Suprapubic skin (tissue), 4 donors: ENCODE measurements around the gene BRD8. TPM values are rescaled to one million over a fixed set of nuclear protein-coding genes. Genes with fewer than 3 reads are reported as not detected.
"Not testable (repeated sequence)": the region's sequence is repeated elsewhere in the genome, so short reads cannot be mapped to it uniquely, and the experiment has no call there.

Experiments
- DNase-seq, 2 donors: peaks; one replicate each; pipeline ENCODE4 v3.0.0-alpha.2; 2019; ENCODE audit warnings: low spot score in 2 of 2
- H3K27ac ChIP-seq: fragments of 200-600 bp; sonication (generic); one replicate; pipeline ENCODE4 v1.5.1; 2019
- H3K27me3 ChIP-seq: fragments of 200-600 bp; sonication (generic); one replicate; pipeline ENCODE4 v1.5.1; 2019
- H3K36me3 ChIP-seq: fragments of 200-600 bp; sonication (generic); one replicate; pipeline ENCODE4 v1.5.1; 2019
- H3K4me1 ChIP-seq: fragments of 200-600 bp; sonication (generic); one replicate; pipeline ENCODE4 v1.5.1; 2019
- H3K4me3 ChIP-seq: fragments of 200-600 bp; sonication (generic); one replicate; pipeline ENCODE4 v1.5.1; 2019; ENCODE audit warnings: mild to moderate bottlenecking
- H3K9me3 ChIP-seq: fragments of 200-600 bp; sonication (generic); one replicate; pipeline ENCODE4 v1.5.1; 2019
- EP300 ChIP-seq: sonication (generic); formaldehyde crosslinking; IDR thresholded peaks from one replicate; pipeline ENCODE4 v1.6.1; 2017; ENCODE audit warnings: antibody characterized with exemption
- POLR2A ChIP-seq, 2 donors: fragments of 450-650 bp; IDR thresholded peaks; one replicate each; pipeline ENCODE4 v1.6.1; 2017; ENCODE audit warnings: antibody characterized with exemption in 2 of 2, mild to moderate bottlenecking in 2 of 2, moderate library complexity in 2 of 2
- POLR2AphosphoS5 ChIP-seq, 3 donors: sonication (generic); formaldehyde crosslinking; IDR thresholded peaks; one replicate each; pipeline ENCODE4 v1.6.1; 2017; ENCODE audit warnings: antibody characterized with exemption in 3 of 3
- WGBS: methylation state at CpG from one replicate; pipeline ENCODE4 v1.1.5; 2018; 5-methylcytosine and 5-hydroxymethylcytosine counted together
- total RNA-seq, 4 donors: library from RNA; depleted of rRNA; stranded (reverse); fragments of >200 nt; gene quantifications; one replicate each; pipeline ENCODE4 v1.1.0, GENCODE V29; 2016
- TF ChIP-seq, protein P1 (sequence below), 2 donors: fragments of 200-600 bp in 1 of 2; fragments of 450-650 bp in 1 of 2; sonication (generic) in 1 of 2; IDR thresholded peaks; one replicate each; pipeline ENCODE4 v1.5.1; 2016 to 2019; ENCODE audit warnings: antibody characterized with exemption in 2 of 2, mild to moderate bottlenecking in 1 of 2, moderate library complexity in 1 of 2

BRD8 gene
- total RNA-seq, 4 donors from 2014 or later, result 27.4 to 53.8 (median 36.7) TPM

DNA sequence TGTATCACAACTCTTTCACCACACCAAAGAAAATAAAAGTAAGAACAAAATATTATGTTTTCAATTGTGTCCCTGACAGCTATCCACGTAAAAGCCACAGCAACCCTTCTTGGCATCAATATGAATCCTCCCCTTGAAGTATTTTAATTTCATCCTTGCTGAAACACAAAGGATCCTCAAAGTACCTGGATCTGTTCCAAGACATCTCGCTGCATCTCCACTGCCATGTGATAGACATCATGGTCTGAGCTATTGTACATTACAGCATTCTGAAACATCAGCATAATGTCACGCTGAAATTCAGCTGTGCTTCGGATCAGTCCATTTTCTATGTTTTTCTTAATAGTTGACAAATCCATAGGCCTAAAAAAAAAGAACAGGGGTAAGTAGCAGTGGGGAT, 17.7 kb downstream of the BRD8 start:
- H3K9me3 ChIP-seq, result no peaks in the 10 kb centered on the region
- TF ChIP-seq POLR2AphosphoS5 (IDR thresholded peaks at IDR 0.05) (no peak), EP300 (no peak), POLR2A (IDR thresholded peaks at IDR 0.05) (no peak)
- TF ChIP-seq, protein P1, sequence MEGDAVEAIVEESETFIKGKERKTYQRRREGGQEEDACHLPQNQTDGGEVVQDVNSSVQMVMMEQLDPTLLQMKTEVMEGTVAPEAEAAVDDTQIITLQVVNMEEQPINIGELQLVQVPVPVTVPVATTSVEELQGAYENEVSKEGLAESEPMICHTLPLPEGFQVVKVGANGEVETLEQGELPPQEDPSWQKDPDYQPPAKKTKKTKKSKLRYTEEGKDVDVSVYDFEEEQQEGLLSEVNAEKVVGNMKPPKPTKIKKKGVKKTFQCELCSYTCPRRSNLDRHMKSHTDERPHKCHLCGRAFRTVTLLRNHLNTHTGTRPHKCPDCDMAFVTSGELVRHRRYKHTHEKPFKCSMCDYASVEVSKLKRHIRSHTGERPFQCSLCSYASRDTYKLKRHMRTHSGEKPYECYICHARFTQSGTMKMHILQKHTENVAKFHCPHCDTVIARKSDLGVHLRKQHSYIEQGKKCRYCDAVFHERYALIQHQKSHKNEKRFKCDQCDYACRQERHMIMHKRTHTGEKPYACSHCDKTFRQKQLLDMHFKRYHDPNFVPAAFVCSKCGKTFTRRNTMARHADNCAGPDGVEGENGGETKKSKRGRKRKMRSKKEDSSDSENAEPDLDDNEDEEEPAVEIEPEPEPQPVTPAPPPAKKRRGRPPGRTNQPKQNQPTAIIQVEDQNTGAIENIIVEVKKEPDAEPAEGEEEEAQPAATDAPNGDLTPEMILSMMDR (IDR thresholded peaks at IDR 0.05), result no peak
- 89% methylated on average over 4 of the region's 4 CpGs for WGBS
- peaks cover 99% of the 10 kb centered on the region for H3K36me3 ChIP-seq
- no peak overlapping the region for H3K27ac ChIP-seq
- H3K4me3 ChIP-seq, result no peak overlapping the region
- H3K4me1 ChIP-seq, result no peaks in the 10 kb centered on the region
- no peaks in the 10 kb centered on the region for H3K27me3 ChIP-seq
- no peak for DNase-seq

DNA sequence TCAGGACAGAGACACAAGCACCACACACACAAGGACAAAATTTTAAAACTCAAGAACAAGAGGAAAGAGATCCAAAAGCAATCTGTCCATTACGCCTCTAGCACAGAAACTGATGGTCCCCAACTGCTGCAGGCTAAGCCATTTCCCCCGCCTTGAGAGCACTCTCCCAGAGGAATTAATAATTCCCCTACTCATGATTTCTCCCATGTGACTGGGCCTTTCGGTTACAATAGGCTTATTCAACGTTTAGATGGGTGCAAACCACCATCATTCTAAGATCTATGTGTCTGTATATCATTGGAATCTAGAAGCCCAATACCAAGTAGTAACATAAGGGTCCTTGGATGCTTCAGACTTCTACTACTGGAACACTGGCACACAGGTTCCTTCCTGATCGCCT, 18.8 kb downstream of the BRD8 start:
- 84% methylated on average over 5 of the region's 5 CpGs for WGBS
- no peak overlapping the region for H3K4me3 ChIP-seq
- H3K36me3 ChIP-seq, result peaks cover 89% of the 10 kb centered on the region
- TF ChIP-seq POLR2AphosphoS5 (IDR thresholded peaks at IDR 0.05), result no peak
- TF ChIP-seq, protein P1 (IDR thresholded peaks at IDR 0.05), result no peak
- no peak for TF ChIP-seq EP300
- TF ChIP-seq POLR2A (IDR thresholded peaks at IDR 0.05), result no peak
- H3K9me3 ChIP-seq, result no peaks in the 10 kb centered on the region
- no peaks in the 10 kb centered on the region for H3K27me3 ChIP-seq
- H3K27ac ChIP-seq, result no peak overlapping the region
- H3K4me1 ChIP-seq, result no peaks in the 10 kb centered on the region
- no peak for DNase-seq

DNA sequence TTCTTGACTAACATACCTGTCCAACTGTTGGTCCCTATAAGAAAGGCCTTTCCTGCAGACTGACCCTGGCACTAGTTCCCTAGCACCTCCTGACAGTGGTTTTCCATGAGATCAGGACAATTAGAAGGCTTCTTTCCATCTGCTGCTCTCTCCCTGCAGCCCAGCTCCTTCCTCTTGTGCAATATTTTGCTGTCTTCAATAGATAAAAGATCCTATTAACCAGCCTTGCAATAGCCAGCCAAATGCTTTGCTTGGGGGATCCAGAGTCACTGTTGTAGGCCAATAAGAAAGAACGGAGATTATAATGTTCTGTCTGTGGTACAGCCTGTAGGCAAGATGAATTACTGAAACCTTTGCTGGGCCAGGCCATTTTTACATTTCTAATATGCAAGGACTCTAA, 20.8 kb downstream of the BRD8 start:
- Histone ChIP-seq H3K27ac (no peak overlapping the region), H3K9me3 (no peaks in the 10 kb centered on the region), H3K4me3 (no peak overlapping the region), H3K4me1 (no peaks in the 10 kb centered on the region), H3K36me3 (peaks cover 68% of the 10 kb centered on the region), H3K27me3 (no peaks in the 10 kb centered on the region)
- no peak for DNase-seq
- 81% methylated on average over 1 of the region's 1 CpG for WGBS
- TF ChIP-seq, protein P1 (IDR thresholded peaks at IDR 0.05), result no peak
- TF ChIP-seq POLR2A (IDR thresholded peaks at IDR 0.05) (no peak), POLR2AphosphoS5 (IDR thresholded peaks at IDR 0.05) (no peak), EP300 (no peak)

DNA sequence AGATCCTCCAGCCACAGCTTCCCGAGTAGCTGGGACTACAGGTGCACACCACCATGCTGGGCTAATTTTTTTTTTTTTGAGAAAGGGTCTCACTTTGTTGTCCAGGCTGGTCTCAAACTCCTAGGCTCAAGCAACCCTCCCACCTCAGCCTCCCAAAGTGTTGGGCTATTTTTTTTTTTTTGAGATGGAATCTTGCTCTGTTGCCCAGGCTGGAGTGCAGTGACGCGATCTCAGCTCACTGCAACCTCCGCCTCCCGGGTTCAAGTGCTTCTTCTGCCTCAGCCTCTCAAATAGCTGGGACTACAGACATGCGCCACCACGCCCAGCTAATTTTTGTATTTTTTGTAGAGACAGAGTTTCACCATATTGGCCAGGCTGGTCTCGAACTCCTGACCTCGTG, 22.5 kb downstream of the BRD8 start:
- not testable (repeated sequence) for DNase-seq, H3K27ac ChIP-seq, H3K4me3 ChIP-seq, H3K9me3 ChIP-seq, H3K4me1 ChIP-seq, H3K27me3 ChIP-seq
- 97% methylated on average over 9 of the region's 9 CpGs for whole genome bisulfite sequencing
- H3K36me3 ChIP-seq, result peaks cover 52% of the 10 kb centered on the region

DNA sequence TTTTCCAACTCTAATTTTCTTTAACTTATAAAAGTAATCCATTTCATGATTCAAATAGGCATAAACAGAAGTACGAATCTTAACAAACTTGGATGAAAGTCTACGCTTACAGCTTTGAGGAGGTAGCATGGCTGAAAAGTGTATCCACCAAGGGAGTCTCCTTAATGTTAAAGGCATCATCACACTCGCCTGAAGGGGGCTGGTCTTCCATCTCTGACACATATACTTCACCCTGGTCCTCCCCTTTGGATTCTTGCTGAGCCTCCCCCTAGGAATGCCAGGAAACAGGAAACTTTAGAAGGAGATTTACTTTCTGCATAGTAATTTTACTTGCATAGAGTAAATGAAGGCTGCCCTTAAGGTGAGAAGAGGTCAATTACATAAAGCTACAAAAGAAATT, 28.9 kb downstream of the BRD8 start:
- no peaks in the 10 kb centered on the region for H3K9me3 ChIP-seq
- no peak overlapping the region for H3K27ac ChIP-seq
- no peaks in the 10 kb centered on the region for H3K4me1 ChIP-seq
- H3K36me3 ChIP-seq, result no peaks in the 10 kb centered on the region
- 48% methylated on average over 3 of the region's 3 CpGs for WGBS
- H3K4me3 ChIP-seq, result no peak overlapping the region
- no peak for DNase-seq
- no peaks in the 10 kb centered on the region for H3K27me3 ChIP-seq
- TF ChIP-seq POLR2AphosphoS5 (IDR thresholded peaks at IDR 0.05), result no peak

DNA sequence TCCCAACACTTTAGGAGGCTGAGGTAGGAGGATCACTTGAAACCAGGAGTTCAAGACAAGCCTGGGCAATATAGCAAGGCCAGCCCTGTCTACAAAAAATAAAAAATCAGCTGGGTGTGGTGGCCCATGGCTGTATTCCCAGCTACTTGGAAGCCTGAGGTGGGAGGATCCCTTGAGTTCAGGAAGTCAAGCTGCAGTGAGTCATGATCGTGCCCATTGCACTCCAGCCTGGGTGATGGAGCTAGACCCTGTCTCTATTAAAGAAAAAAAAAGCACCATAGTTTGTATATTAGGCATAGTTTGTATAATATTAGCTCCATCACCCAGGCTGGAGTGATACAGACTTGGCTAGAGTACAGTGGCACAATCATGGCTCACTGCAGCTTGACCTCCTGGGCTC, 29.6 kb downstream of the BRD8 start:
- Histone ChIP-seq H3K27ac (no peak overlapping the region), H3K36me3 (no peaks in the 10 kb centered on the region), H3K27me3 (no peaks in the 10 kb centered on the region), H3K9me3 (no peaks in the 10 kb centered on the region), H3K4me1 (no peaks in the 10 kb centered on the region), H3K4me3 (no peak overlapping the region)
- DNase-seq, result no peak
- TF ChIP-seq, protein P1 (IDR thresholded peaks at IDR 0.05), result no peak
- WGBS, result 25% methylated on average over 1 of the region's 1 CpG

DNA sequence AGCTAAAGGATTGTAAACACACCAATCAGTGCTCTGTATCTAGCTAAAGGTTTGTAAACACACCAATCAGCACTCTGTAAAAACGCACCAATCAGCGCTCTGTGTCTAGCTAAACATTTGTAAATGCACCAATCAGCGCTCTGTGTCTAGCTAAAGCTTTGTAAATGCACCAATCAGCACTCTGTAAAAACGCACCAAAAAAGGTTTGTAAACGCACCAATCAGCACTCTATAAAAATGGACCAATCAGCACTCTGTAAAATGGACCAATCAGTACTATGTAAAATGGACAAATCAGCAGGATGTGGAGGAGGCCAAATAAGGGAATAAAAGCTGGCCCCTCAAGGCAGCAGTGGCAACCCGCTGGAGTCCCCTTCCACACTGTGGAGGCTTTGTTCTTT, 34.9 kb downstream of the BRD8 start:
- H3K4me1 ChIP-seq, H3K27ac ChIP-seq, H3K4me3 ChIP-seq, H3K9me3 ChIP-seq, DNase-seq, H3K36me3 ChIP-seq, H3K27me3 ChIP-seq: not testable (repeated sequence)
- 83% methylated on average over 6 of the region's 6 CpGs for WGBS
